GM19238 (cell line): ENCODE results near the gene ARRDC4.
"Not testable (repeated sequence)": the region's sequence is repeated elsewhere in the genome, so short reads cannot be mapped to it uniquely, and the experiment has no call there.

Experiments
- DNase-seq: peaks from one replicate; pipeline ENCODE4 v3.0.0; 2011; ENCODE audit warnings: low spot score; ENCODE audit not compliant: insufficient read length

The ARRDC4 gene

GRCh38 chr15:97966246-97966645 is 5.7 kb downstream of the ARRDC4 start:
- no peak for DNase-seq

- DNase-seq: no peak
These were observed 6.6 kb downstream of the ARRDC4 start for GRCh38 chr15:97966924-97967620.

GRCh38 chr15:97967881-97968280 is 7.4 kb downstream of the ARRDC4 start:
- no peak for DNase-seq

GRCh38 chr15:97968380-97968779 is 7.9 kb downstream of the ARRDC4 start:
- no peak for DNase-seq

GRCh38 chr15:97972366-97972765 is 11.9 kb downstream of the ARRDC4 start:
- DNase-seq: no peak

GRCh38 chr15:97976129-97976528 is 15.6 kb downstream of the ARRDC4 start:
- DNase-seq: no peak

- DNase-seq: no peak
These were observed 16.4 kb downstream of the ARRDC4 start for GRCh38 chr15:97976766-97977503.

- DNase-seq: no peak
These were observed 17.2 kb downstream of the ARRDC4 start for GRCh38 chr15:97977734-97978133.

GRCh38 chr15:97978401-97979139 is 18.1 kb downstream of the ARRDC4 start:
- no peak for DNase-seq

GRCh38 chr15:97979140-97979520 is 18.6 kb downstream of the ARRDC4 start:
- no peak for DNase-seq

GRCh38 chr15:97981058-97981457 is 20.6 kb downstream of the ARRDC4 start:
- DNase-seq: no peak

GRCh38 chr15:97981758-97982157 is 21.3 kb downstream of the ARRDC4 start:
- no peak for DNase-seq

GRCh38 chr15:97984157-97984556 is 23.7 kb downstream of the ARRDC4 start:
- no peak for DNase-seq

GRCh38 chr15:97985979-97986378 is 25.5 kb downstream of the ARRDC4 start:
- not testable (repeated sequence) for DNase-seq

GRCh38 chr15:97986781-97987180 is 26.3 kb downstream of the ARRDC4 start:
- no peak for DNase-seq

GRCh38 chr15:97989299-97989698 is 28.8 kb downstream of the ARRDC4 start:
- DNase-seq: no peak

- no peak for DNase-seq
These were observed 31.6 kb downstream of the ARRDC4 start for GRCh38 chr15:97991972-97992541.

- no peak for DNase-seq
These were observed 32.3 kb downstream of the ARRDC4 start for GRCh38 chr15:97992823-97993222.

- DNase-seq: no peak
These were observed 32.8 kb downstream of the ARRDC4 start for GRCh38 chr15:97993310-97993738.

- DNase-seq: no peak
These were observed 33.7 kb downstream of the ARRDC4 start for GRCh38 chr15:97994236-97994635.

GRCh38 chr15:97995192-97995591 is 34.7 kb downstream of the ARRDC4 start:
- DNase-seq: no peak
